DND-41 (cell line): ENCODE data around the gene SIRT7.

Source experiments
- EZH2 ChIP-seq: IDR thresholded peaks from 3 replicates; pipeline ENCODE4 v1.6.1; 2012; ENCODE audit warnings: borderline replicate concordance, low read depth, mild to moderate bottlenecking, moderate library complexity, low read length, inconsistent platforms; ENCODE audit not compliant: severe bottlenecking
- TF ChIP-seq, protein P1 (sequence below): IDR thresholded peaks from 2 replicates; pipeline ENCODE4 v1.5.1; 2012; ENCODE audit warnings: borderline replicate concordance, low read length, moderate library complexity, mild to moderate bottlenecking; ENCODE audit not compliant: poor library complexity, severe bottlenecking; ENCODE audit errors: extremely low read depth

- TF ChIP-seq, protein P1, sequence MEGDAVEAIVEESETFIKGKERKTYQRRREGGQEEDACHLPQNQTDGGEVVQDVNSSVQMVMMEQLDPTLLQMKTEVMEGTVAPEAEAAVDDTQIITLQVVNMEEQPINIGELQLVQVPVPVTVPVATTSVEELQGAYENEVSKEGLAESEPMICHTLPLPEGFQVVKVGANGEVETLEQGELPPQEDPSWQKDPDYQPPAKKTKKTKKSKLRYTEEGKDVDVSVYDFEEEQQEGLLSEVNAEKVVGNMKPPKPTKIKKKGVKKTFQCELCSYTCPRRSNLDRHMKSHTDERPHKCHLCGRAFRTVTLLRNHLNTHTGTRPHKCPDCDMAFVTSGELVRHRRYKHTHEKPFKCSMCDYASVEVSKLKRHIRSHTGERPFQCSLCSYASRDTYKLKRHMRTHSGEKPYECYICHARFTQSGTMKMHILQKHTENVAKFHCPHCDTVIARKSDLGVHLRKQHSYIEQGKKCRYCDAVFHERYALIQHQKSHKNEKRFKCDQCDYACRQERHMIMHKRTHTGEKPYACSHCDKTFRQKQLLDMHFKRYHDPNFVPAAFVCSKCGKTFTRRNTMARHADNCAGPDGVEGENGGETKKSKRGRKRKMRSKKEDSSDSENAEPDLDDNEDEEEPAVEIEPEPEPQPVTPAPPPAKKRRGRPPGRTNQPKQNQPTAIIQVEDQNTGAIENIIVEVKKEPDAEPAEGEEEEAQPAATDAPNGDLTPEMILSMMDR, result no peak
- TF ChIP-seq EZH2, result no peak
Observed at GRCh38 chr17:81929253-81930141, 11.5 kb upstream of the SIRT7 start.
